GM21825 (cell line): ENCODE measurements around the gene TMEM37.

Experiments
- ATAC-seq: cut with Tn5 transposase; IDR thresholded peaks from one replicate; pipeline ENCODE4 v1.9.1; 2021; ENCODE audit warnings: mild to moderate bottlenecking, moderate library complexity; ENCODE audit not compliant: unreplicated experiment

The TMEM37 gene

GRCh38 chr2:119432851-119433522, 1.3 kb downstream of the TMEM37 start:
- ATAC-seq: no peak

- no peak for ATAC-seq
Measured at GRCh38 chr2:119433636-119434327, 2.1 kb downstream of the TMEM37 start.

- ATAC-seq: no peak
Measured at GRCh38 chr2:119434664-119435063, 3.0 kb downstream of the TMEM37 start.

- ATAC-seq: no peak
Measured at GRCh38 chr2:119435081-119435952, 3.7 kb downstream of the TMEM37 start.

GRCh38 chr2:119435953-119436297, 4.3 kb downstream of the TMEM37 start:
- ATAC-seq: no peak

DNA sequence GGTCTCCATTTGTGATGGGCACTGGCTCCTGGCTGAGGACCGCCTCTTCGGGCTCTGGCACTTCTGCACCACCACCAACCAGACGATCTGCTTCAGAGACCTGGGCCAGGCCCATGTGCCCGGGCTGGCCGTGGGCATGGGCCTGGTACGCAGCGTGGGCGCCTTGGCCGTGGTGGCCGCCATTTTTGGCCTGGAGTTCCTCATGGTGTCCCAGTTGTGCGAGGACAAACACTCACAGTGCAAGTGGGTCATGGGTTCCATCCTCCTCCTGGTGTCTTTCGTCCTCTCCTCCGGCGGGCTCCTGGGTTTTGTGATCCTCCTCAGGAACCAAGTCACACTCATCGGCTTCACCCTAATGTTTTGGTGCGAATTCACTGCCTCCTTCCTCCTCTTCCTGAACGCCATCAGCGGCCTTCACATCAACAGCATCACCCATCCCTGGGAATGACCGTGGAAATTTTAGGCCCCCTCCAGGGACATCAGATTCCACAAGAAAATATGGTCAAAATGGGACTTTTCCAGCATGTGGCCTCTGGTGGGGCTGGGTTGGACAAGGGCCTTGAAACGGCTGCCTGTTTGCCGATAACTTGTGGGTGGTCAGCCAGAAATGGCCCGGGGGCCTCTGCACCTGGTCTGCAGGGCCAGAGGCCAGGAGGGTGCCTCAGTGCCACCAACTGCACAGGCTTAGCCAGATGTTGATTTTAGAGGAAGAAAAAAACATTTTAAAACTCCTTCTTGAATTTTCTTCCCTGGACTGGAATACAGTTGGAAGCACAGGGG, 5.5 kb downstream of the TMEM37 start:
- no peak for ATAC-seq

GRCh38 chr2:119438128-119438656, 6.5 kb downstream of the TMEM37 start:
- ATAC-seq: no peak

GRCh38 chr2:119438726-119439284, 7.2 kb downstream of the TMEM37 start:
- no peak for ATAC-seq

- no peak for ATAC-seq
Measured at GRCh38 chr2:119439574-119440500, 8.2 kb downstream of the TMEM37 start.

- ATAC-seq: no peak
Measured at GRCh38 chr2:119440501-119440870, 8.8 kb downstream of the TMEM37 start.

DNA sequence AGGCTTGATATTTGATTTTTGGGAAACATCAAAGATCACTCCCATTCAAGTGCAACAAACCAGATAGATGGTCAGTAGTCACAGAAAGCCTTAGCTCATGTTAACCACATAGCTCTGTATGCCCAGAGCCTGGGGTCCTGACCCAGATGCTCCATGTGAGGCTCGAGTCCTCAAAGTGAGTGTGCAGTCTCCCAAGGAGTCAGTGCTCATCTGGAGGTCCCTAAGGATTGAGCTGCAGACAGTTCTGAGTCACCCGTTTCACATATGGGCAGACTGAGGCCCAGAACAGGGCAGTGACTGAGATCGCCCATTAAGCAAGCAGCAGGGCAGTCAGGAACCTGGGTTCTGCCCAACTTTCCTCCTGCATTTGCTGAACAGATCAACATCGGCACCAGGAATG, 9.2 kb downstream of the TMEM37 start:
- ATAC-seq: no peak

- no peak for ATAC-seq
Measured at GRCh38 chr2:119441376-119442225, 9.9 kb downstream of the TMEM37 start.

GRCh38 chr2:119442226-119442619, 10.6 kb downstream of the TMEM37 start:
- ATAC-seq: no peak

- ATAC-seq: no peak
Measured at GRCh38 chr2:119442850-119443249, 11.2 kb downstream of the TMEM37 start.

DNA sequence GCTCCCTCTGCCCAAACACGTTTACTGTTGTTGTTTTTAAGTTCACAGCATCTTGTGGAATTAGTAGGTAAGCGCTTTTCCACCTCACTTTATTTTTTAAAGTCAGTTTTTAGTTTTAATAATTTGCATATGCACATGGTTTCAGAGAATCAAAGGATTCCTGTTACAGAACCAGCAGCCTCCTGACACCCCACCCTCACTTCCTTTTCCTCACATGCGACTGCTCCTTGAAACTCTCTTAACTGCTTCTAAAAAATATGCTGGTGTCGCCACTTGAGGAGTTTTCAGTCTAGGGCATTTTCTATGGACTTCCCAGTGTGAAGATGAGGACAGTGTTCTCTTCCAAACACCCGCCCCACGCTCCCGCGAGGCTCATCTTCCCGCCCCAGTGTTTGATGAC, 14.4 kb downstream of the TMEM37 start:
- no peak for ATAC-seq

GRCh38 chr2:119448427-119449141, 16.9 kb downstream of the TMEM37 start:
- no peak for ATAC-seq

DNA sequence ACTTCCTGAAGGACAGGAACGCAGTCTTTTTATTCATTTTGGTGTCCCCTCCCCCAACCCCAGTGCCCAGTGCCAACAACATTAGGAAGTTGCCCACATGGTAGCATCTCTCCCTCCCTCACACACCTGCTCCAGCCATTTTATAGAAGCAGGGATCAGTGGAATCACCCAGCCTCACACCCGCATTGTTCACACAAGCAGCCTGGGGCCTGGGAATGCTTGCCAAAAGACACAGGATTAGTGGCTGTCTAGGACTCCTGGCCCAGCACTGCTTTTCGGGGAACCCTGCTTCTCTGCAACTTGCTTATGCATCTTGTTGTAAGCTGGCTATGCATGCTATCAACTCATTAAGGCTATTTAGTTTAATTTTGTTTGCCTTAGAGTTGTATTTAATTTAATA, 17.9 kb downstream of the TMEM37 start:
- ATAC-seq: no peak
